OCI-LY7 (cell line): ENCODE results near the gene ARHGAP23. TPM values are rescaled to one million over a fixed set of nuclear protein-coding genes. Genes with fewer than 3 reads are reported as not detected.

Source experiments
- BruUV-seq: library from RNA; stranded (reverse); fragments of 400-500 nt; replicated peaks from 2 replicates; lab custom pipeline; 2021; lab: Mats Ljungman, UMichigan
- CTCF ChIA-PET: fragments of 300-600 bp; sonication (Branson Sonifier 250); formaldehyde crosslinking; loops from one replicate; lab custom pipeline; 2022; ENCODE audit warnings: antibody characterized with exemption; ENCODE audit not compliant: unreplicated experiment; lab: Charles Lee
- POLR2A ChIA-PET: fragments of 300-600 bp; sonication (Branson Sonifier 250); formaldehyde crosslinking; loops from one replicate; lab custom pipeline; 2022; ENCODE audit warnings: antibody characterized with exemption; lab: Charles Lee
- DNase-seq: peaks from one replicate; pipeline ENCODE4 v3.0.0-alpha.2; 2015; ENCODE audit warnings: low spot score
- H2AFZ ChIP-seq: fragments of 200-600 bp; sonication (generic), shearing (Covaris generic); 2 replicates; pipeline ENCODE4 v1.6.1; 2014; ENCODE audit warnings: mild to moderate bottlenecking, antibody characterized with exemption, low read length, moderate library complexity
- H3K27ac ChIP-seq: fragments of 200-600 bp; sonication (generic); 2 replicates; pipeline ENCODE4 v1.5.1; 2014; ENCODE audit warnings: mixed run types, low read depth, mild to moderate bottlenecking, moderate library complexity, low read length, inconsistent platforms; ENCODE audit not compliant: poor library complexity, severe bottlenecking
- H3K36me3 ChIP-seq: fragments of 200-600 bp; sonication (generic); 2 replicates; pipeline ENCODE4 v1.6.1; 2014; ENCODE audit warnings: mild to moderate bottlenecking, antibody characterized with exemption, low read length, moderate library complexity, mixed read lengths; ENCODE audit not compliant: insufficient read depth
- H3K4me1 ChIP-seq: fragments of 200-600 bp; sonication (generic); 2 replicates; pipeline ENCODE4 v1.5.1; 2014; ENCODE audit warnings: mild to moderate bottlenecking, low read length; ENCODE audit not compliant: insufficient read depth, poor library complexity, severe bottlenecking
- H3K4me2 ChIP-seq: fragments of 200-600 bp; sonication (generic); 2 replicates; pipeline ENCODE4 v1.6.1; 2014; ENCODE audit warnings: mild to moderate bottlenecking, low read length
- H3K4me3 ChIP-seq: fragments of 200-600 bp; sonication (generic); 2 replicates; pipeline ENCODE4 v1.5.1; 2014; ENCODE audit warnings: mild to moderate bottlenecking, low read depth, low read length; ENCODE audit not compliant: poor library complexity, severe bottlenecking
- H3K79me2 ChIP-seq: fragments of 200-600 bp; sonication (generic); 2 replicates; pipeline ENCODE4 v1.6.1; 2016; ENCODE audit warnings: low read depth, mild to moderate bottlenecking, low read length, moderate library complexity, mixed read lengths; ENCODE audit not compliant: insufficient read depth
- H3K9me2 ChIP-seq: fragments of 200-600 bp; sonication (generic); 2 replicates; pipeline ENCODE4 v1.6.1; 2016; ENCODE audit warnings: mild to moderate bottlenecking, low read length, mixed read lengths; ENCODE audit not compliant: insufficient read depth
- H3K9me3 ChIP-seq: fragments of 200-600 bp; sonication (generic); 2 replicates; pipeline ENCODE4 v1.6.1; 2014; ENCODE audit warnings: mild to moderate bottlenecking, mixed run types, low read length, mixed read lengths
- H4K20me1 ChIP-seq: fragments of 200-600 bp; sonication (generic); 2 replicates; pipeline ENCODE4 v1.6.1; 2014; ENCODE audit warnings: mild to moderate bottlenecking, antibody characterized with exemption, low read length, moderate library complexity, mixed read lengths; ENCODE audit not compliant: insufficient read depth
- EZH2phosphoT487 ChIP-seq: fragments of 200-600 bp; sonication (generic); IDR thresholded peaks from 2 replicates; pipeline ENCODE4 v1.6.1; 2018; ENCODE audit warnings: low read depth, borderline replicate concordance, mild to moderate bottlenecking, mixed run types, antibody characterized with exemption, low read length, moderate library complexity, mixed read lengths
- intact Hi-C: fragments of 100-400 bp; cut with micrococcal nuclease; formaldehyde crosslinking; loops from one replicate; pipeline ENCODE4 v1.10.0; 2022; ENCODE audit not compliant: unreplicated experiment
- total RNA-seq, 2 experiments: library from RNA; depleted of rRNA in 1 of 2; stranded (reverse); fragments of >200 nt in 1 of 2; shearing (Covaris generic) in 1 of 2; gene quantifications; 2 replicates each; pipeline ENCODE4 v1.2.3, GENCODE V29; 2014 to 2022
- TF ChIP-seq, protein P1 (sequence below): fragments of 200-600 bp; sonication (generic); conservative IDR thresholded peaks from 2 replicates; pipeline ENCODE4 v1.5.1; 2014; ENCODE audit warnings: mild to moderate bottlenecking, antibody characterized with exemption, low read length, moderate library complexity, mixed read lengths

Gene ARHGAP23
- total RNA-seq, 2 experiments from 2014 or later = 16.3 to 18.6 TPM

GRCh38 chr17:38543403-38544174 is 115.3 kb downstream of the ARHGAP23 start:
- Histone ChIP-seq H3K27ac (no peak overlapping the region), H3K4me2 (no peak overlapping the region), H3K4me1 (no peaks in the 10 kb centered on the region), H4K20me1 (no peaks in the 10 kb centered on the region), H2AFZ (no peak overlapping the region), H3K9me3 (no peaks in the 10 kb centered on the region), H3K9me2 (no peaks in the 10 kb centered on the region), H3K79me2 (no peaks in the 10 kb centered on the region), H3K4me3 (no peak overlapping the region), H3K36me3 (no peaks in the 10 kb centered on the region)
- DNase-seq = no peak
- POLR2A ChIA-PET = interaction anchor here (0.7 kb wide), 2 partner anchors 34 to 188 kb away, joined by 3 read pairs; no protein-coding TSS in a partner anchor
- intact Hi-C loops = no loop called here
- no peak for TF ChIP-seq EZH2phosphoT487
- TF ChIP-seq, protein P1, sequence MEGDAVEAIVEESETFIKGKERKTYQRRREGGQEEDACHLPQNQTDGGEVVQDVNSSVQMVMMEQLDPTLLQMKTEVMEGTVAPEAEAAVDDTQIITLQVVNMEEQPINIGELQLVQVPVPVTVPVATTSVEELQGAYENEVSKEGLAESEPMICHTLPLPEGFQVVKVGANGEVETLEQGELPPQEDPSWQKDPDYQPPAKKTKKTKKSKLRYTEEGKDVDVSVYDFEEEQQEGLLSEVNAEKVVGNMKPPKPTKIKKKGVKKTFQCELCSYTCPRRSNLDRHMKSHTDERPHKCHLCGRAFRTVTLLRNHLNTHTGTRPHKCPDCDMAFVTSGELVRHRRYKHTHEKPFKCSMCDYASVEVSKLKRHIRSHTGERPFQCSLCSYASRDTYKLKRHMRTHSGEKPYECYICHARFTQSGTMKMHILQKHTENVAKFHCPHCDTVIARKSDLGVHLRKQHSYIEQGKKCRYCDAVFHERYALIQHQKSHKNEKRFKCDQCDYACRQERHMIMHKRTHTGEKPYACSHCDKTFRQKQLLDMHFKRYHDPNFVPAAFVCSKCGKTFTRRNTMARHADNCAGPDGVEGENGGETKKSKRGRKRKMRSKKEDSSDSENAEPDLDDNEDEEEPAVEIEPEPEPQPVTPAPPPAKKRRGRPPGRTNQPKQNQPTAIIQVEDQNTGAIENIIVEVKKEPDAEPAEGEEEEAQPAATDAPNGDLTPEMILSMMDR = no peak
- no TSS peak for BruUV-seq
- CTCF ChIA-PET = no interaction called here

DNA sequence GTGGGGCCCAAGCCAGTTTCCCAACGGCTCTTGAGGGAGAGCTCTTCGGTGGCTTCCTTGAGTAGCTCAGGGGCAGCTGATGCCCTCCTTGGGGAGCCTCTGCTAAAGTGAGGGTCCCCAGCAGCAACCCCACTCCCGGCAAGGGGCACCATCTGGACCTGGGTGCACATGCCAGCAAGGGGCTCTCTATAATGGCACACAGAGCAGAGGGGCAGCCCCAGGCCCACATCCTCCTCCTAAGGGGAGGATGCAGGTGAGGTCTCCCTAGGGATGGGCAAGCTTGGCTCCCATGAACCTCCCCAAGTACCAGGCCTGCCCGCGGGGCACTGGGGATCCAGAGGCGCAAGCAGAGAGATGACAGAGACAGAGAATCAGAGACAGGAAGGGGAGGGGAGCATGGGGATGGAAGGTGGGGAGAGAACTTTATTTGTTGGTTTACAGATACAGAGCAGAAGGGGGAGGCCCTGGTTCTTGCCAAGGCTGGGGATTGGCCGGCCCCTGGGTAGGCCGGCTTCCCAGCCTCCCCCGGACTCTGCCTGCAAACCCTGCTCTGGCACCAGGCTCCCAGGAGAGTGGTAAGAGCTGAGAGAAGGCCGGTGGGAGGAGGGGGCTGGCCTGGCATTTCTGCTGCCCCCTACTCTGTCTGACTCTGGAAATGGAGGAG is 116.0 kb downstream of the ARHGAP23 start:
- no peaks in the 10 kb centered on the region for H3K36me3 ChIP-seq
- ChIA-PET POLR2A (no interaction called here), CTCF (no interaction called here)
- no peak overlapping the region for H3K27ac ChIP-seq
- no peaks in the 10 kb centered on the region for H3K9me3 ChIP-seq
- H3K79me2 ChIP-seq = no peaks in the 10 kb centered on the region
- H3K4me2 ChIP-seq = no peak overlapping the region
- intact Hi-C loops = no loop called here
- TF ChIP-seq, protein P1 = no peak
- no peak for TF ChIP-seq EZH2phosphoT487
- H3K4me3 ChIP-seq = no peak overlapping the region
- H3K9me2 ChIP-seq = no peaks in the 10 kb centered on the region
- no TSS peak for BruUV-seq
- no peak overlapping the region for H2AFZ ChIP-seq
- H4K20me1 ChIP-seq = no peaks in the 10 kb centered on the region
- H3K4me1 ChIP-seq = no peaks in the 10 kb centered on the region
- no peak for DNase-seq

DNA sequence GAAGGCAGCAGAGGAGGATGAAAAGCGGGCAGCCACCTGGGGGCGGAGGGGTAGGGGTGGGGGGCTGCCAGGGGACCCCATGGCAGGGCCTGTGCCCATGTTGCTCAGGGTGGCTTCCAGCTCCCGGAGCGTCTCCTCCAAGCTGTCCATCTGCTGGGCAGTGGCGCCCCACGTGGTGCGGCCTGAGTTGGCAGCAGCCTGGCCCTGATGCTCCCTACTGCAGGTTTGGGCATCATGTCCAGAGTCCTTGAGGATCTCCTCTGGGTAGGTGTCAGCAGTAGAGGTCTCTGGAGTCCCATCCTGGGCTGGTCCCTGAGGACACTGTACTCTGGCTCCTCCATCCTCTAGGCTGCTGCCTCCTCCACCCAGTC is 116.6 kb downstream of the ARHGAP23 start:
- BruUV-seq = no TSS peak
- intact Hi-C loops = no loop called here
- DNase-seq = no peak
- Histone ChIP-seq H3K9me2 (no peaks in the 10 kb centered on the region), H4K20me1 (no peaks in the 10 kb centered on the region), H3K9me3 (no peaks in the 10 kb centered on the region), H3K4me3 (no peak overlapping the region), H2AFZ (no peak overlapping the region), H3K4me1 (no peaks in the 10 kb centered on the region), H3K27ac (no peak overlapping the region), H3K4me2 (no peak overlapping the region), H3K79me2 (no peaks in the 10 kb centered on the region), H3K36me3 (no peaks in the 10 kb centered on the region)
- POLR2A ChIA-PET = no interaction called here
- no peak for TF ChIP-seq EZH2phosphoT487
- TF ChIP-seq, protein P1 = no peak
- CTCF ChIA-PET = no interaction called here
